Measurements from ENCODE around the gene YWHAG.

GRCh38 chr7:76281006-76281705 lies 77.6 kb downstream of the YWHAG start:
- TF ChIP-seq EP300 (IDR thresholded peaks at IDR 0.05; ENCODE audit: borderline replicate concordance) (no peak), MAX (IDR thresholded peaks at IDR 0.05) (no peak), RAD21 (IDR thresholded peaks at IDR 0.05; ENCODE audit: low read depth) (no peak)
